Keratinocyte (primary cell): Measurements from ENCODE around the gene NIPAL4. TPM values are rescaled to one million over a fixed set of nuclear protein-coding genes. Genes with fewer than 3 reads are reported as not detected.

Experiments used
- DNase-seq: peaks from one replicate; pipeline ENCODE4 v3.0.0-alpha.2; 2011; ENCODE audit warnings: low read depth, missing footprints, low spot score
- FAIRE-seq: peaks from 2 replicates; lab custom pipeline; 2011; peaks lifted over from hg19 to GRCh38; lab: Jason Lieb, UNC
- H2AFZ ChIP-seq: 2 replicates; pipeline ENCODE4 v1.6.0; 2012; ENCODE audit warnings: low read length, control low read depth, inconsistent platforms; ENCODE audit not compliant: control insufficient read depth
- H3K27ac ChIP-seq: 2 replicates; pipeline ENCODE4 v1.5.1; 2011; ENCODE audit warnings: low read length; ENCODE audit not compliant: control insufficient read depth, insufficient read depth
- H3K27me3 ChIP-seq: 3 replicates; pipeline ENCODE4 v1.6.0; 2011; ENCODE audit warnings: low read length; ENCODE audit not compliant: control insufficient read depth, insufficient read depth; ENCODE audit errors: extremely low read depth
- H3K36me3 ChIP-seq, 2 experiments: 2 replicates in 1 of 2; 3 replicates in 1 of 2; pipeline ENCODE4 v1.5.1; 2011; ENCODE audit warnings: low read length in 2 of 2, mild to moderate bottlenecking in 1 of 2; ENCODE audit not compliant: control insufficient read depth in 2 of 2, insufficient read depth in 2 of 2; ENCODE audit errors: extremely low read depth in 1 of 2
- H3K4me1 ChIP-seq: 3 replicates; pipeline ENCODE4 v1.5.1; 2011; ENCODE audit warnings: low read length; ENCODE audit not compliant: control insufficient read depth, insufficient read depth; ENCODE audit errors: extremely low read depth
- H3K4me2 ChIP-seq: 3 replicates; pipeline ENCODE4 v1.6.0; 2011; ENCODE audit warnings: low read depth, low read length; ENCODE audit not compliant: control insufficient read depth, insufficient read depth; ENCODE audit errors: extremely low read depth
- H3K4me3 ChIP-seq, 3 experiments: fragments of 200-600 bp in 1 of 3; sonication (generic) in 1 of 3; 2 replicates in 2 of 3; 3 replicates in 1 of 3; pipeline ENCODE4 v1.5.1; 2011 to 2016; ENCODE audit warnings: low read length in 3 of 3, mild to moderate bottlenecking in 3 of 3, control low read depth in 2 of 3, inconsistent platforms in 1 of 3, low read depth in 1 of 3, mixed read lengths in 1 of 3, mixed run types in 1 of 3, moderate library complexity in 1 of 3; ENCODE audit not compliant: control insufficient read depth in 2 of 3, insufficient read depth in 2 of 3; ENCODE audit errors: extremely low read depth in 1 of 3
- H3K79me2 ChIP-seq: 2 replicates; pipeline ENCODE4 v1.6.0; 2012; ENCODE audit warnings: low read length; ENCODE audit not compliant: control insufficient read depth, insufficient read depth
- H3K9ac ChIP-seq: 3 replicates; pipeline ENCODE4 v1.6.0; 2011; ENCODE audit warnings: low read length; ENCODE audit not compliant: control insufficient read depth, insufficient read depth; ENCODE audit errors: extremely low read depth
- H3K9me1 ChIP-seq: 3 replicates; pipeline ENCODE4 v1.6.0; 2011; ENCODE audit warnings: low read length; ENCODE audit not compliant: control insufficient read depth, insufficient read depth; ENCODE audit errors: extremely low read depth
- H3K9me3 ChIP-seq: 2 replicates; pipeline ENCODE4 v1.5.1; 2012; ENCODE audit warnings: low read depth, low read length; ENCODE audit not compliant: control insufficient read depth
- H4K20me1 ChIP-seq: 3 replicates; pipeline ENCODE4 v1.6.0; 2011; ENCODE audit warnings: low read length; ENCODE audit not compliant: control insufficient read depth, insufficient read depth; ENCODE audit errors: extremely low read depth
- EZH2 ChIP-seq: IDR thresholded peaks from one replicate; pipeline ENCODE4 v1.6.1; 2012; ENCODE audit warnings: inconsistent platforms, mild to moderate bottlenecking, low read length, moderate library complexity
- dilution Hi-C: fragments of 300-500 bp; cut with MboI; formaldehyde crosslinking; loops from one replicate; pipeline ENCODE4 v1.7.0; 2020; ENCODE audit warnings: low sequenced_read_pairs; ENCODE audit not compliant: extremely low pct_ligation_motif_present
- polyA plus RNA-seq, 5 experiments: library from polyadenylated mRNA; depleted of rRNA in 3 of 5; stranded (reverse) in 3 of 5; stranded (forward) in 1 of 5; unstranded in 1 of 5; fragments of >200 nt; gene quantifications; 1 replicate in 1 of 5; 2 replicates in 3 of 5; 3 replicates in 1 of 5; pipeline versions ENCODE4 v1.2.1 to v1.2.3, GENCODE V29; 2011 to 2012; ENCODE audit warnings: missing spikeins in 2 of 5, low read depth in 1 of 5, low replicate concordance in 1 of 5
- TF ChIP-seq, protein P1 (sequence below), 3 experiments: IDR thresholded peaks in 1 of 3; conservative IDR thresholded peaks in 1 of 3; optimal IDR thresholded peaks in 1 of 3; 2 replicates in 2 of 3; 3 replicates in 1 of 3; pipeline versions ENCODE3 to v1.5.1; 2011; ENCODE audit warnings: low read length in 3 of 3, mild to moderate bottlenecking in 3 of 3, moderate library complexity in 2 of 3, control low read depth in 1 of 3, inconsistent platforms in 1 of 3; ENCODE audit not compliant: insufficient read depth in 2 of 3; ENCODE audit errors: extremely low read depth in 1 of 3

The NIPAL4 gene
- polyA plus RNA-seq, 1 donor (not counting 4 experiments of a cell fraction or from before 2014, with no cell fraction given), result 10.3 TPM

DNA sequence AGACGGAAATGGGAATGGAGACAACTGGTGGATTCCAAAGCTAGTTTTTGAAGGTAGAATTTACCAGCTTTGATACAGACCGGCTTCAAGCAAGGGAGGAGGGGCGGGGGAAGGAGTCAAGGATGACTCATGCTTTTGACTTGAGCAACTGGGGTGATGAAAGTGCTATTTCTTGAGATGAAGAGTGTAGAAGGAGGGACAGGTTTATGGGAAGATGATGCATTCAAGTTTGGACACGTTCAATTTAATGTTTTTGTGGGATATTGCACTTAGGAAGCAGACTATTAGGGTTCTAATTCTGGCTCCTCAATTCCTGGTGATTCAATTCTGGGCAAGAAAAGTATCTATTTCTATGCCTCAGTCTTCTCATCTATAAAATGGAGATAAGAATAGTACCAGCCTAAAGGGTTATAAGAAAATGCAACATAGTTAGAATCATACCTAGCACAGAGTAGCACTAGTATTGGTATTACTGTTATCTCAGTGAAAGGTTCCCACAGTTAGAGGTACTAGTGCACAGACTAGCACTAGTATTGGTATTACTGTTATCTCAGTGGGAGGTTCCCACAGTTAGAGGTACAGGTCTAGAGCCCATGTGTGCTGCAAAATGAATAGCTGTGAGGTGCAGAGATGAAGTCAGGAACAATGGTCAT, 4.6 kb downstream of the NIPAL4 start:
- H4K20me1 ChIP-seq, result no peaks in the 10 kb centered on the region
- H3K27ac ChIP-seq, result peak overlapping the region; percentile 98
- peak overlapping the region; percentile 75 for H3K9ac ChIP-seq
- H3K27me3 ChIP-seq, result no peaks in the 10 kb centered on the region
- peak overlapping the region in 1 of 3 experiments; percentile 18 for H3K4me3 ChIP-seq
- TF ChIP-seq, protein P1, sequence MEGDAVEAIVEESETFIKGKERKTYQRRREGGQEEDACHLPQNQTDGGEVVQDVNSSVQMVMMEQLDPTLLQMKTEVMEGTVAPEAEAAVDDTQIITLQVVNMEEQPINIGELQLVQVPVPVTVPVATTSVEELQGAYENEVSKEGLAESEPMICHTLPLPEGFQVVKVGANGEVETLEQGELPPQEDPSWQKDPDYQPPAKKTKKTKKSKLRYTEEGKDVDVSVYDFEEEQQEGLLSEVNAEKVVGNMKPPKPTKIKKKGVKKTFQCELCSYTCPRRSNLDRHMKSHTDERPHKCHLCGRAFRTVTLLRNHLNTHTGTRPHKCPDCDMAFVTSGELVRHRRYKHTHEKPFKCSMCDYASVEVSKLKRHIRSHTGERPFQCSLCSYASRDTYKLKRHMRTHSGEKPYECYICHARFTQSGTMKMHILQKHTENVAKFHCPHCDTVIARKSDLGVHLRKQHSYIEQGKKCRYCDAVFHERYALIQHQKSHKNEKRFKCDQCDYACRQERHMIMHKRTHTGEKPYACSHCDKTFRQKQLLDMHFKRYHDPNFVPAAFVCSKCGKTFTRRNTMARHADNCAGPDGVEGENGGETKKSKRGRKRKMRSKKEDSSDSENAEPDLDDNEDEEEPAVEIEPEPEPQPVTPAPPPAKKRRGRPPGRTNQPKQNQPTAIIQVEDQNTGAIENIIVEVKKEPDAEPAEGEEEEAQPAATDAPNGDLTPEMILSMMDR (optimal IDR thresholded peaks at IDR 0.05 in 1 of 3, IDR thresholded peaks at IDR 0.05 in 1 of 3, conservative IDR thresholded peaks at IDR 0.05 in 1 of 3; ENCODE audit: extremely low read depth in 1 of 3, insufficient read depth in 2 of 3, low read length in 3 of 3), result no peak
- TF ChIP-seq EZH2, result no peak
- H3K9me1 ChIP-seq, result no peaks in the 10 kb centered on the region
- H3K79me2 ChIP-seq, result no peaks in the 10 kb centered on the region
- peaks cover 45% of the 10 kb centered on the region for H3K4me1 ChIP-seq
- dilution Hi-C loops, result no loop called here
- peaks cover 7 to 42% of the 10 kb centered on the region in 2 experiments for H3K36me3 ChIP-seq
- peak overlapping the region; percentile 68 for H3K4me2 ChIP-seq
- H3K9me3 ChIP-seq, result no peaks in the 10 kb centered on the region
- FAIRE-seq, result peak; percentile 98
- peak; percentile 96 for DNase-seq
- no peak overlapping the region for H2AFZ ChIP-seq

GRCh38 chr5:157468293-157468965, 8.4 kb downstream of the NIPAL4 start:
- H3K4me3 ChIP-seq, result no peak overlapping the region
- H3K27ac ChIP-seq, result no peak overlapping the region
- H3K4me1 ChIP-seq, result peaks cover 17% of the 10 kb centered on the region
- no peak overlapping the region for H3K4me2 ChIP-seq
- H4K20me1 ChIP-seq, result no peaks in the 10 kb centered on the region
- dilution Hi-C loops, result no loop called here
- no peak overlapping the region for H2AFZ ChIP-seq
- H3K9me1 ChIP-seq, result no peaks in the 10 kb centered on the region
- peaks cover 13 to 58% of the 10 kb centered on the region in 2 experiments for H3K36me3 ChIP-seq
- H3K9me3 ChIP-seq, result no peaks in the 10 kb centered on the region
- no peak for DNase-seq
- FAIRE-seq, result no peak
- H3K27me3 ChIP-seq, result no peaks in the 10 kb centered on the region
- H3K9ac ChIP-seq, result no peak overlapping the region
- no peaks in the 10 kb centered on the region for H3K79me2 ChIP-seq
- TF ChIP-seq, protein P1 (optimal IDR thresholded peaks at IDR 0.05 in 1 of 3, IDR thresholded peaks at IDR 0.05 in 1 of 3, conservative IDR thresholded peaks at IDR 0.05 in 1 of 3; ENCODE audit: extremely low read depth in 1 of 3, insufficient read depth in 2 of 3, low read length in 3 of 3), result no peak
- no peak for TF ChIP-seq EZH2
